Measurements from ENCODE around the gene SLC44A3. TPM values are rescaled to one million over a fixed set of nuclear protein-coding genes. Genes with fewer than 3 reads are reported as not detected.

The SLC44A3 gene
- polyA plus RNA-seq, 3 donors, result 58.6 to 69.8 (median 62.7) TPM

DNA sequence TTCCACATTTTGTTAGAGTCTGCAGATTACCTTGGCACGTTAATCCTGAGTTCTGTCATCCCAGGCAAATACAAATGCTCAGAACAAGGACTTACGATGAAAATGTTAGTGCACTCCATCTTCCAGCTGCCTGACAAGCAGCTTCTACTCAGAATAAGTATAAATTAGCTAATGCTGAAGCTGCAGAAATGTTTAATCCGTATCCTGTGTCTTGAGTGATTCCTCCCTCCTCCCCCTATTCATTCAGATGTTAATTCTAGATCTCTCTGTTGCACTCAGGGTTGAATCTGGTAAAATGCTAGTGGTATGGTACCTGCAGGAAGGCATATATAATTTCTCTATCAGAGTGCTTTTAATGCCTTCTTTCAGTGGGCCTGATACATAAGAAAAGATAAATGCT lies 66.9 kb downstream of the SLC44A3 start:
- no peak for DNase-seq (ENCODE audit: extremely low read depth in 1 of 11, low read depth in 9 of 11, low spot score in 4 of 11)

- DNase-seq (ENCODE audit: extremely low read depth in 1 of 11, low read depth in 9 of 11, low spot score in 4 of 11), result no peak
These were observed 67.5 kb downstream of the SLC44A3 start for GRCh38 chr1:94887603-94888171.

GRCh38 chr1:94888201-94888600 lies 68.0 kb downstream of the SLC44A3 start:
- DNase-seq (ENCODE audit: extremely low read depth in 1 of 11, low read depth in 9 of 11, low spot score in 4 of 11), result no peak

GRCh38 chr1:94892604-94893254 lies 72.6 kb downstream of the SLC44A3 start:
- DNase-seq (ENCODE audit: extremely low read depth in 1 of 11, low read depth in 9 of 11, low spot score in 4 of 11), result no peak

- DNase-seq (ENCODE audit: extremely low read depth in 1 of 11, low read depth in 9 of 11, low spot score in 4 of 11), result no peak
These were observed 74.5 kb downstream of the SLC44A3 start for GRCh38 chr1:94894630-94895029.

GRCh38 chr1:94895518-94895917 lies 75.4 kb downstream of the SLC44A3 start:
- no peak for DNase-seq (ENCODE audit: extremely low read depth in 1 of 11, low read depth in 9 of 11, low spot score in 4 of 11)

DNA sequence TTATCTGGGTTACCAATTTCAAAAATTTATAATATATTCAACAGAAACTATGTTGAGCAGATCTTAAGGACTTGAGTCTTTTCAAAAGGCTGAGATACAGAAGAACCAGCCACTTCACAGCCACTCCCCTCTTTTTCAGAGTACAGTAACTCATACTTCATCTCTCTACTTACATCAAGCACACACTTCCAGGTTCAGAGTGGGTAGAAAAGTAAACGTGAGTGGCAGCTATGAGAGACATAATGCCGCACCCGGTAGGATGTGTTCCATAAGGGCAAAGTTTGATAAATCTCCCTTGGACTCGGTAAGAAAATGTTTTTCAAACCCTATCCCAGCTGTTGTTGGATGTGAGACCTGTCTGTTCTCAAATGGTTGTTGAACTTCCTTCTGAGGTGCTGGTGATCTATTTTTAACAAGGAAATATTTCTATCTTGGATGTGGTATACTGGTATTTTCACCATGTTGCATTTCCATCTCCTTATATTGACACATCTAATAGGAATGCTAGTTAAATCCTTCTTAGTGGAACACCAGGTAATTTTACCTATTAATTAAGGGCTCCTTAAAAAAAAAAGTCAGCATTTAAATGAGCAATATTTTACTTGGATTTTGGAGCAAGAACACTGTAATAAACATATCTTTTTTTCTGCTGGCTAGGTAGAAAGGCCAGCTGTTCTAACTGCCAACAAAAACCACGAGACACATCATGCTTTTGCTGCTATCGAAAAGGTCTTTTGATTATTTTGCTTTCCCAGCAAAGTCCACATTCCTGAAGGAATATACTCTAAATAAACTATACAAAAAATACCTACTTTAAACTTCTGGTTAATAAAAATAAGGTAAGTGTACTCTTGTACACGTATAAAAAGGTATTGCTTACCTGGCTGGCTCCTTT lies 78.6 kb downstream of the SLC44A3 start:
- DNase-seq (ENCODE audit: extremely low read depth in 1 of 11, low read depth in 9 of 11, low spot score in 4 of 11), result no peak

DNA sequence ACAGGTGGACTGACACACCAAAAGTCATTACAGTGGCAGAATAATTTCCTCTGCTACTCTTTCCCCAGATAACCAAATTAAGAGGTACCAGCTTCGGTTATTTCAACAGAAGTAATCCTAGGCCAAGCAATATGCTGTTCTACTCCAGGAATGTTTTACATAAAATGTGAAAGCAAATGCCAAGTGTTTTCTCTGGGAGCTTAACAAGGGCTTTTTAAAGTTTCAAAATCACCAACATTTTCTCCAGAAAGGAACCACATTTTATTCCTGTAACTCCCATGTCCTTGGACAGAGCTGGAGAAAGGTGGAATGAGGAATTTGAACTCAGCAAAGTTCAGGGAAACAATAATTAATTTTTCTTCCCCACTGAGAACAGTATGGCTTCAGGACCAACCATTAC lies 79.6 kb downstream of the SLC44A3 start:
- DNase-seq (ENCODE audit: extremely low read depth in 1 of 11, low read depth in 9 of 11, low spot score in 4 of 11), result no peak

GRCh38 chr1:94901841-94902240 lies 81.7 kb downstream of the SLC44A3 start:
- DNase-seq (ENCODE audit: extremely low read depth in 1 of 11, low read depth in 9 of 11, low spot score in 4 of 11), result no peak

DNA sequence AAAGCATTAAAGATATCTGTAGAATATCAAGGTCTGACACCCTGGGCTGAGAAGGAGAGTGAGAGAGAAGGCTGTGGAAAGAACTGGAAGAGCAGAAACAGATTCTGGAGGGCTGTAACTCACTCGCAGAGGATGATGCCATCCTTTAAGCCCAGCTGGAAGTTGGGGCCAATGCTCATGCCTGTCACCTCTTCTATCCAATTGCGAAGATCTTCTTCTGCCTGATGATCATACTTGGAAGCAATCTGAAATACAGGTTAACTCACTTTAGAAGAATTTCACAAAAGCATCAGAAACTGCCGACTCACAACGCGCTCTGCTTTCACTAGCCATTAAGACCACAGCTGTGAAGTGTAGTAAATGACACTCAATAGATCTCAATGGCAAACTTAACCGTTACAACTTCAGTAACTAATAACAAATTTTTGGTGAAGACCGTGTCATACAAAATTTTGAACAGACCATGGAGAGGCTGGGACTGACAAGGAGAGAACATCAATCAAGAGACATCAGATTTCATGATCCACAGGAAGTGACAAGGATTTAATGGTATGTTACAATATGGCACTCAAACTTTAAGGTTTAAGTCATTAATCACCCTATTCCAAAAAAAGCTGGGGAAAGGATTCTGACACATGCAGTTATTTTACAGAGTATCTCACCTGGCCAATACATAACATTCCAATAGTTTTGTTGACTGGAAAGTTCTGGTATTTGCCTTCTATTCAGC lies 83.3 kb downstream of the SLC44A3 start:
- no peak for DNase-seq (ENCODE audit: extremely low read depth in 1 of 11, low read depth in 9 of 11, low spot score in 4 of 11)

- no peak for DNase-seq (ENCODE audit: extremely low read depth in 1 of 11, low read depth in 9 of 11, low spot score in 4 of 11)
These were observed 85.0 kb downstream of the SLC44A3 start for GRCh38 chr1:94905207-94905606.

- no peak for DNase-seq (ENCODE audit: extremely low read depth in 1 of 11, low read depth in 9 of 11, low spot score in 4 of 11)
These were observed 86.2 kb downstream of the SLC44A3 start for GRCh38 chr1:94906382-94906781.

DNA sequence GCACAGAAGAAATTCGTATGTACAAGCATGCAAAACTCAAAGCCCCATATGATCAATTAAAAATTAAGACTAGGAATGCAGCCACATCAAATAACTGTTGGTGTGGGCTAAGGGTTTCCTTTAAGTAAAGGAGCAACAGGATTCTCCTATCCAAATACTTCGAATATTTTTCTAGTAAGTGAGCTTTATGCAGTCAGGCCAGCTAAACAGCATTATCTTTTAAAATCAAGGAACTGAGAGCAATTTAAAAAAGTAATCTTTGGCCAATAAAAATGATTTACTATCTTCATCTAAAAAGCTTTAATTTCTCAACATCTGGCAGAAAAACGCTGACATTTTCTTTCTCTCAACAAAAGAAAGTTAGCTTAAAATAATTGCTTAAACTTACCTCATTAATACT lies 87.0 kb downstream of the SLC44A3 start:
- no peak for DNase-seq (ENCODE audit: extremely low read depth in 1 of 11, low read depth in 9 of 11, low spot score in 4 of 11)

- no peak for DNase-seq (ENCODE audit: extremely low read depth in 1 of 11, low read depth in 9 of 11, low spot score in 4 of 11)
These were observed 88.0 kb downstream of the SLC44A3 start for GRCh38 chr1:94908190-94908589.

- no peak for DNase-seq (ENCODE audit: extremely low read depth in 1 of 11, low read depth in 9 of 11, low spot score in 4 of 11)
These were observed 88.8 kb downstream of the SLC44A3 start for GRCh38 chr1:94908965-94909364.

DNA sequence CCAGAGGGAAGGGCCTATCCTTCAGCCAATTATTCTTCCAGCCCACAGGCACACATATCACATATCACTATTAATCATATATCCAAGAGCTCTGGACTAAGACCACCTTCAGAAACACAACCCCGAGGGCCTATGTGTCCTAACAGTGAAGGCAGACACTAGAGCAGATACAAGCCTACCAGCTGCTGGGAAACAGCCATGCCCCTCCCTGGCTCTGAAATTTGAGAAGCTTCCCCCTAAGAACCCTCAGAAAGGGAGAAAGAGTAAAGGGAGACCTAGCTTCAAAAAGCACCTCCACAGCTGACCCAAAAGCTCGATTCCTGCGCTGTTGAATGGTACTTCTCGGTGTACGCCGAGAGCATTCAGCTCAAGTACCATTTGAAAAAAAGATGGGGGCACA lies 89.3 kb downstream of the SLC44A3 start:
- DNase-seq (ENCODE audit: extremely low read depth in 1 of 11, low read depth in 9 of 11, low spot score in 4 of 11), result no peak

DNA sequence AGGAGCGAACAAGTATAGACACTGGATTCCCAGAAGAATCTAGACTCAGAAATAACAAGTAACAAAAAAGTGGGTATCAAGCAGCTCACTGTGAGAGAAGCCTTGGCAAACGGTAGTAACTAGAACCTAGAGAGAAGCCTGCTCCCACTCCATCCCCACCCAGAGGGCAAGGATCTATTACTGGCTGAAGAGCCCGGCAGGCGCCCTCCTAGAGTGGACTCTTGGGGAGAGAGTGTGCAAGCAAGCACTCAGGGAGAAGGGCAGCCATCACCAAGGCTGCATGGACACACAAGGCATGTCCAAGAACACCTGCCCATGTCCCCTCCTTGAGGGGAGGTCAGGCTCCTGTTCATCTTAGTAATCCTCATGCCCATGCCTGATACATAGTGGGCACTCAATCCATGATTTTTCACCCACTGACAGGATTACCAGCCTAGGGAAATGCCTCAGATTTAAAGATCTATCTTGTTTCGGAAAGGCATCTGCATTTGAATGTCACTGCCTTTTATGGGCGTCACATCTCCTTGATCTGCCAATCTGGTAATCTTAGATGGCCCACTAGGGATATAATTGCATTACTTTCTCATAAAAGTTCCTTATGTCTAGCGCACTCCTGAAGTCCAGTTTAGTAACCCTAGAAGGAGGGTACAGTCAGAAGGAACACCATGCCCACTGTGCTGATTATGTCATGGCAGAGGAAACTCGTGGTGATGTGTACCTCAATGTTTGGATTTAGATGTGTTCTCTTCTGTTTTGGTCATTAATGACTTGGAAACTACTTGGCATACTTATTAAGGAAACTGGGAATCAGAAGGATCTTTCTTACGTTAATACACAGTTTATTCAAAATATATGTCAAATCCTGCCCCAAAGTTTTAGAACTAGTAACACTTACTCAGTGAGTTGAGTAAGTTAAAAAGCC lies 92.4 kb downstream of the SLC44A3 start:
- DNase-seq (ENCODE audit: extremely low read depth in 1 of 11, low read depth in 9 of 11, low spot score in 4 of 11), result no peak

DNA sequence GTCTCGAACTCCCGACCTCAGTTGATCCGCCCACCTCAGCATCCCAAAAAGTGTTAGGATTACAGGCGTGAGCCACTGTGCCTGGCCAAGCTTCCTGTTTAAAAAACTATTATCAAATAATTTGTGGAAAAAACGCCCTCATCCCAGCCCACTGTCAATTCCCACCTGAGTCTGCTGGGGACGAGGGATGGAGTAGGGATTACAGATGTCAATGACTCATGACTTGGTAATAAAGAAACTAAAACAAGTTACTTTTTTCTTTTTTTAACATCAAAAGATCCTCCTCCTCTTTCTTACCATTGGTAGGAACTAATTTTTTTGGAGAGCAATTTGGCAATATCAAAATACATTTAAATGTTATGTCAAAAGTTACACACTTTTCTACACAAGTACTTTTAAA lies 97.1 kb downstream of the SLC44A3 start:
- DNase-seq (ENCODE audit: extremely low read depth in 1 of 11, low read depth in 9 of 11, low spot score in 4 of 11), result no peak

Data from renal cortex interstitium (tissue), 11 donors.